ENCODE results near the gene CCRL2. TPM values are rescaled to one million over a fixed set of nuclear protein-coding genes. Genes with fewer than 3 reads are reported as not detected.
"Not testable (repeated sequence)": the region's sequence is repeated elsewhere in the genome, so short reads cannot be mapped to it uniquely, and the experiment has no call there.

Gene CCRL2
- total RNA-seq, 1 donor from 2014 or later = not detected

DNA sequence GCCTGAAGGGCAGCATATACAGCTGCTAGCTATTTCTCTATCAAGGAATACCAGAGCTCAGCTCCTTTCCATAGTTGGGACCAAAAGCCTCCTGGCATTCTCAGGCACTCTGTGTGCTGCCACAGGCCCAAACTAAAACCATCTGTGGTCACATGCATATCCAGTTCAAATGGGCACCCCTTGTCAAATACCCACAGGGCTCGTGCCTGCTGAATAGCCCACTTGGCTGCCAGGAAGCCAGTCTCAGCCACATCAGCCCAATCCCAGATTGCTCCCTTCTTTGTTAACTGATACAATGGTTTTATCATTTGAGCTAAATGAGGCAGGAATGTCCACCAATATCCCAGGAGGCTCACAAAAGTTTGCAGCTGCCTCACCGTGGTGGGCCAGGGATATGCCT lies 13.9 kb downstream of the CCRL2 start:
- no peak overlapping the region for H3K27ac ChIP-seq
- Mint-ChIP-seq H3K4me1 (peaks cover 4% of the 10 kb centered on the region), H3K27me3 (ENCODE audit: insufficient read depth, low read depth) (peaks cover 5% of the 10 kb centered on the region), H3K27ac (no peak overlapping the region), H3K36me3 (no peaks in the 10 kb centered on the region), H3K9me3 (no peaks in the 10 kb centered on the region), H3K4me3 (no peak overlapping the region)
- TF ChIP-seq, protein P1, sequence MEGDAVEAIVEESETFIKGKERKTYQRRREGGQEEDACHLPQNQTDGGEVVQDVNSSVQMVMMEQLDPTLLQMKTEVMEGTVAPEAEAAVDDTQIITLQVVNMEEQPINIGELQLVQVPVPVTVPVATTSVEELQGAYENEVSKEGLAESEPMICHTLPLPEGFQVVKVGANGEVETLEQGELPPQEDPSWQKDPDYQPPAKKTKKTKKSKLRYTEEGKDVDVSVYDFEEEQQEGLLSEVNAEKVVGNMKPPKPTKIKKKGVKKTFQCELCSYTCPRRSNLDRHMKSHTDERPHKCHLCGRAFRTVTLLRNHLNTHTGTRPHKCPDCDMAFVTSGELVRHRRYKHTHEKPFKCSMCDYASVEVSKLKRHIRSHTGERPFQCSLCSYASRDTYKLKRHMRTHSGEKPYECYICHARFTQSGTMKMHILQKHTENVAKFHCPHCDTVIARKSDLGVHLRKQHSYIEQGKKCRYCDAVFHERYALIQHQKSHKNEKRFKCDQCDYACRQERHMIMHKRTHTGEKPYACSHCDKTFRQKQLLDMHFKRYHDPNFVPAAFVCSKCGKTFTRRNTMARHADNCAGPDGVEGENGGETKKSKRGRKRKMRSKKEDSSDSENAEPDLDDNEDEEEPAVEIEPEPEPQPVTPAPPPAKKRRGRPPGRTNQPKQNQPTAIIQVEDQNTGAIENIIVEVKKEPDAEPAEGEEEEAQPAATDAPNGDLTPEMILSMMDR (IDR thresholded peaks at IDR 0.05) = no peak
- TF ChIP-seq EZH2 (IDR thresholded peaks at IDR 0.05) (no peak), EZH2phosphoT487 (IDR thresholded peaks at IDR 0.05) (no peak)
- H3K4me1 ChIP-seq = no peaks in the 10 kb centered on the region
- no peaks in the 10 kb centered on the region for H3F3A ChIP-seq (ENCODE audit: low read depth)
- DNase-seq (ENCODE audit: low spot score) = no peak
- no peak overlapping the region for H3K4me2 ChIP-seq
- H4K20me1 ChIP-seq (ENCODE audit: low read depth) = no peaks in the 10 kb centered on the region
- H2AFZ ChIP-seq (replicated peaks) = no peak overlapping the region
- no peaks in the 10 kb centered on the region for H3K79me2 ChIP-seq (ENCODE audit: low read depth)
- no peaks in the 10 kb centered on the region for H3K27me3 ChIP-seq
- H3K36me3 ChIP-seq = no peaks in the 10 kb centered on the region
- H3K9me3 ChIP-seq (ENCODE audit: low read depth) = no peaks in the 10 kb centered on the region
- H3K9ac ChIP-seq = no peak overlapping the region
- H3K4me3 ChIP-seq = no peak overlapping the region

DNA sequence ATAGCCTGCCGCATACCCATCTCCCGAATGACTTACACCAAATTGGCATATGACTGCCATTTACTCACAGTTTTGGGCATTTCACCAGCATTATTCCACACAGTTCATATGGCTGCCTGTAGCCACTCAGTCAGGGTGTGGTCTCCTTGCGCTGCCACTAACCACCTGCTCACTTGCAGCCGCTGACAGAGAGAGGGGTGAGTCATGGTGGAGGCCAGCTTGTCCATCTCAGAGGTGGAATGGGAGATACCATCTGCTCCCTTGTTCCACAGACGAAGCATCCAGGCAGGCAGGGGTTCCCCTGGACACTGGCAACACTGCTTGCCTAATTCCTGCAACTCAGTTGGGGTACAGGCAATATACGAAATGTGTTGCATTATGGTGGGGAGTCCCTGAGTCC lies 15.6 kb downstream of the CCRL2 start:
- no peak for TF ChIP-seq EZH2 (IDR thresholded peaks at IDR 0.05)
- no peak for TF ChIP-seq EZH2phosphoT487 (IDR thresholded peaks at IDR 0.05)
- TF ChIP-seq, protein P1 (IDR thresholded peaks at IDR 0.05) = no peak
- H3K9ac ChIP-seq = no peak overlapping the region
- H3K27me3 ChIP-seq = no peaks in the 10 kb centered on the region
- H3K9me3 ChIP-seq (ENCODE audit: low read depth) = no peaks in the 10 kb centered on the region
- Mint-ChIP-seq H3K9me3 (no peaks in the 10 kb centered on the region), H3K4me3 (no peak overlapping the region), H3K36me3 (no peaks in the 10 kb centered on the region), H3K27me3 (ENCODE audit: insufficient read depth, low read depth) (peaks cover 2% of the 10 kb centered on the region), H3K4me1 (peaks cover 1% of the 10 kb centered on the region), H3K27ac (no peak overlapping the region)
- H3K4me1 ChIP-seq = no peaks in the 10 kb centered on the region
- DNase-seq (ENCODE audit: low spot score) = no peak
- no peak overlapping the region for H3K4me2 ChIP-seq
- no peaks in the 10 kb centered on the region for H3F3A ChIP-seq (ENCODE audit: low read depth)
- no peak overlapping the region for H3K4me3 ChIP-seq
- no peaks in the 10 kb centered on the region for H3K79me2 ChIP-seq (ENCODE audit: low read depth)
- H3K36me3 ChIP-seq = no peaks in the 10 kb centered on the region
- H4K20me1 ChIP-seq (ENCODE audit: low read depth) = no peaks in the 10 kb centered on the region
- H2AFZ ChIP-seq (replicated peaks) = no peak overlapping the region
- H3K27ac ChIP-seq = no peak overlapping the region

DNA sequence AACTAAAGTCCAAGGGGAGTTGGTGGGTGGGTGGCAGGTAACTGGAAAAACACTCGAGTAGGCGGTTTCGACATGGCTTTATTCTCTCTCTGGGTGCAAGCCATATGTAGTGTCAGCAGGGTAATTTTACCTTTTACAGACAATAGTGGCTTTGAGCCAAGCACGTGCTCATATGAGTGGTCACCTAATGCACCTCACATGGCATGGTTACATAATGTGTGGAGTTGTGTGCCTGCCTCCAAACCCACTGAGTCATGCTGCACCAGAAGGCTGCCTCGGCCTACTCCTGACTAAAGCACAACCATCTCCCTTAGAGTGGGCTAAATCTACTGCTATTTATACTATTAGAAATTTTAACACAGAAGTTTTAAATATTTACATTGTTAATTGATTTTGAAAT lies 16.5 kb downstream of the CCRL2 start:
- no peaks in the 10 kb centered on the region for H3F3A ChIP-seq (ENCODE audit: low read depth)
- H3K4me1 ChIP-seq = no peaks in the 10 kb centered on the region
- H3K4me2 ChIP-seq = no peak overlapping the region
- no peaks in the 10 kb centered on the region for H4K20me1 ChIP-seq (ENCODE audit: low read depth)
- no peaks in the 10 kb centered on the region for H3K36me3 ChIP-seq
- Mint-ChIP-seq H3K36me3 (no peaks in the 10 kb centered on the region), H3K9me3 (no peaks in the 10 kb centered on the region), H3K27ac (no peak overlapping the region), H3K4me1 (peaks cover 3% of the 10 kb centered on the region), H3K4me3 (no peak overlapping the region), H3K27me3 (ENCODE audit: insufficient read depth, low read depth) (no peaks in the 10 kb centered on the region)
- TF ChIP-seq, protein P1 (IDR thresholded peaks at IDR 0.05) = no peak
- no peak overlapping the region for H3K27ac ChIP-seq
- no peak overlapping the region for H2AFZ ChIP-seq (replicated peaks)
- no peak overlapping the region for H3K9ac ChIP-seq
- H3K9me3 ChIP-seq (ENCODE audit: low read depth) = no peaks in the 10 kb centered on the region
- DNase-seq (ENCODE audit: low spot score) = no peak
- H3K79me2 ChIP-seq (ENCODE audit: low read depth) = no peaks in the 10 kb centered on the region
- no peak overlapping the region for H3K4me3 ChIP-seq
- no peaks in the 10 kb centered on the region for H3K27me3 ChIP-seq

DNA sequence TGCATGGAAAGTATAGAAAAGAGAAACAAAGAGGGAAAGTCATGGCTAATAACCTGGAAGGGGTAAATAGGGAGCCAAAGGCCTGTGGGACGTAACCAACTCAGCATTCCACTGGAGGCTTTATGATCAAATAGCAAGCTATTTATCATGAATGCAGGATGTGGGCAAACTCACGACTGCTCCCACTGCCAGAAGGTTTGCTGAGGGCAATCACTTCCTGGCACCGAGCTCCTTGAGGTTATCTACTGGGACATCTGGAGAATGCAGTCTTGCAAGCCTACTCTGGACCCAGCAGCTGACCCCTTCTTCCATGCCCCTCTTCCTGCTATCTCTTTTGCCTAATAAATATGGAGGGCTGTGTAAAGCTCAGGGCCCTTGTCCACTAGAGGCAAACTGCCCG lies 19.4 kb downstream of the CCRL2 start:
- H3K36me3 Mint-ChIP-seq; H2AFZ ChIP-seq (replicated peaks); H4K20me1 ChIP-seq (ENCODE audit: low read depth): not testable (repeated sequence)

More for the DNA sequence above, 19.4 kb downstream of the CCRL2 start:
- H3K4me3 ChIP-seq; H3K4me2 ChIP-seq; H3K27ac ChIP-seq; H3K79me2 ChIP-seq (ENCODE audit: low read depth); H3F3A ChIP-seq (ENCODE audit: low read depth); DNase-seq (ENCODE audit: low spot score); H3K27me3 Mint-ChIP-seq (ENCODE audit: insufficient read depth, low read depth); H3K4me3 Mint-ChIP-seq; H3K9me3 Mint-ChIP-seq; H3K27ac Mint-ChIP-seq; H3K36me3 ChIP-seq; H3K9ac ChIP-seq; H3K4me1 ChIP-seq; H3K27me3 ChIP-seq; H3K9me3 ChIP-seq (ENCODE audit: low read depth); H3K4me1 Mint-ChIP-seq: not testable (repeated sequence)

Data from neural progenitor cell (in vitro differentiated cells).